Peyer's patch (tissue), 4 donors: Measurements from ENCODE around the gene VCX3B.

ENCODE experiments used
- CTCF ChIP-seq, 6 experiments: fragments of 450-650 bp in 4 of 6; fragments of 200-600 bp in 2 of 6; sonication (generic) in 1 of 6; IDR thresholded peaks; one replicate each; pipeline ENCODE4 v1.5.1; 2017 to 2019; ENCODE audit warnings: antibody characterized with exemption in 6 of 6, mild to moderate bottlenecking in 3 of 6, moderate library complexity in 1 of 6
- POLR2A ChIP-seq, 2 donors: fragments of 450-650 bp; IDR thresholded peaks; one replicate each; pipeline ENCODE4 v1.5.1; 2017; ENCODE audit warnings: antibody characterized with exemption in 2 of 2, mild to moderate bottlenecking in 2 of 2, moderate library complexity in 2 of 2

- TF ChIP-seq CTCF (IDR thresholded peaks at IDR 0.05), result no peak
- no peak for TF ChIP-seq POLR2A (IDR thresholded peaks at IDR 0.05)
These were observed 17.3 kb upstream of the VCX3B start for GRCh38 chrX:8447368-8447767.
